Measurements from ENCODE around the gene HDAC7.

- TF ChIP-seq POLR2A (IDR thresholded peaks at IDR 0.05; ENCODE audit: low read depth, low read length) (no peak), POLR2AphosphoS5 (IDR thresholded peaks at IDR 0.05; ENCODE audit: low read depth, low read length) (no peak), TAF1 (IDR thresholded peaks at IDR 0.05; ENCODE audit: borderline replicate concordance, low read depth, low read length) (no peak)
These were observed 21.2 kb downstream of the HDAC7 start for GRCh38 chr12:47798382-47798948.

Data from GM12892 (cell line).